Stimulated activated naive CD8-positive, alpha-beta T cell treated with anti-CD3 and anti-CD28 coated beads, Interleukin-15, amount 100 ng/mL, for 72 hours (primary cell): ENCODE measurements around the gene ATP7B.
"Not testable (repeated sequence)": the region's sequence is repeated elsewhere in the genome, so short reads cannot be mapped to it uniquely, and the experiment has no call there.

Experiments
- ATAC-seq: fragments of 150-1000 bp; cut with Tn5 transposase; 2 replicates; pipeline ENCODE4 v1.10.0; 2021; ENCODE audit warnings: mild to moderate bottlenecking, moderate library complexity
- DNase-seq, 2 donors: peaks; one replicate each; pipeline ENCODE4 v3.0.0; 2021 to 2022
- H3K27ac Mint-ChIP-seq, 2 donors: one replicate each; pipeline ENCODE4 v1.8.0; 2022; ENCODE audit warnings: mild to moderate bottlenecking in 2 of 2, mixed read lengths in 2 of 2, moderate library complexity in 2 of 2
- H3K27me3 Mint-ChIP-seq: one replicate; pipeline ENCODE4 v1.8.0; 2022; ENCODE audit warnings: mixed read lengths
- H3K4me1 Mint-ChIP-seq: one replicate; pipeline ENCODE4 v1.8.0; 2022; ENCODE audit warnings: mild to moderate bottlenecking, mixed read lengths
- H3K4me3 Mint-ChIP-seq, 2 donors: one replicate each; pipeline ENCODE4 v1.8.0; 2022; ENCODE audit warnings: mild to moderate bottlenecking in 2 of 2, mixed read lengths in 2 of 2, moderate library complexity in 1 of 2
- H3K9me3 Mint-ChIP-seq, 2 donors: one replicate each; pipeline ENCODE4 v1.8.0; 2022; ENCODE audit warnings: mixed read lengths in 2 of 2

ATP7B gene

DNA sequence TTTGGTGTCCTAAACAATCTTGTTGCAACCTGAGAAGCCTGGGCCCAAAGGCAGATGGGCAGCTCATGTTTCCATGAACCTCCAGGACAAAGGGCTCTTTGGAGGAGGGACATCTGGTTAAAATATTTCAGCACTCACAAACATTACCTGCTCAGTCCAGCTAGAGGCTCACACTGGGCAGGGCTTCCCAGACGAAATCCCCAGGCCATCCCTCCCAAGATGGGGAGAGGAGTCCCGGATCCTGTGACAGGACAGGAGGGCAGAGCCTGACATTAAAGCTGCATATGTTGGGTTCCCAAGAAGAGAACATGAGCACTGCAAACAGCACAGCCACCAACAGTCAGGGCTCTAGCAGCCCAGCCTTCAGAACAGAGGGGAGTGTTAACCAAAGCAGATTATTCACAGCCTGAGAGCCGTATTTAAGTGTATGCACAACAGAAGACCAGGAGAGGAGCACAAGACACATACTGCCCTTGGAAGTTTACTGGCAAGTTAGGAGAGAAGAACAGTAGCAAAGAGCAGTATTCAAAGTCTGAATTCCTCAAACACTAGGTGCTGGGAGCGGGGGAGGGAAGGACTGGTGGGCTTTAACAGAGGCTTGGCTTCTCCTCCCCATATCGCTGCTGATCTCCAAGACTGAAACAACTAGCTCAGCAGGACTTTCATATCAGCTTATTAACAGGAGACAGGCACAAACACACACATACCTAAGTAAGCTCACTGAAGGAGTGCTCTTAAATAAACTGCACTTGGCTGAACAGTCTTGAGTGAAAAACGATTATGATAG lies 12.3 kb downstream of the ATP7B start:
- DNase-seq = no peak
- no peaks in the 10 kb centered on the region for H3K9me3 Mint-ChIP-seq
- H3K27me3 Mint-ChIP-seq = peaks cover 10% of the 10 kb centered on the region
- H3K4me1 Mint-ChIP-seq = no peaks in the 10 kb centered on the region
- H3K4me3 Mint-ChIP-seq = no peak overlapping the region
- no peak for ATAC-seq
- no peak overlapping the region for H3K27ac Mint-ChIP-seq

DNA sequence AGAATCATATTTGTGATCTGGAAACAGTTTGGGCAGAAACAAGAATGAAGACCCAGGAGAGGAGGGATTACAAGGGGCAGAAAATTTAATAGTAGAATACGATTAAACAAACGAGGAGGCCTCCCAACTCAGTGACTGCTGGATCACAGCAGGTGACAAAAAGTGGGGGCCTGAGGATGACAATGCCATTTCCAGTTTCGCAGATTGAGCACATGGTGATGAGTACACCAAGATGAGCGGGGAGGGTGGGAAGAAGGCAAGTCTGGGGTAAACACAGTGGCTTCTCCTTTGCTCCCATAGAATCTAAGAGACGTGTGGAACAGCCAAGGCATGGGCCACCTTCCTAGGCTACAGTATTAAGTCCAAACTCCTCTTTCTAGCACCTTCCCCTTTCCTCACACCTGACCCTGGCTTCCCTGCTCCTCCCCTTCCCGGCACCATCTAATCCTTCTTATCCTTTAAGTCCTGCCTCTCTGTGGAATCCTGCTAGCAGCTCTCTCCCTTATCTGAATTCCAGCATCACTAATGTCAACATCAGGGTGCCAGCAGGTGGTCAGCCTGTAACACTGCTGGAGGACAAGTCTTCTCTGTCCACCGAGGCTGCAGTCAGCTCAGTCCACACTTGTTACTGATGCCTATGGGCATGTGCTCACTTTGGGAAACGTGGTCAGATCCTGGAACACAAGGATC lies 13.5 kb downstream of the ATP7B start:
- Mint-ChIP-seq H3K27me3 (peaks cover 10% of the 10 kb centered on the region), H3K4me1 (no peaks in the 10 kb centered on the region), H3K27ac (no peak overlapping the region), H3K4me3 (no peak overlapping the region), H3K9me3 (no peaks in the 10 kb centered on the region)
- ATAC-seq (no peak), DNase-seq (no peak)

GRCh38 chr13:51997186-51997585 lies 14.1 kb downstream of the ATP7B start:
- DNase-seq (no peak), ATAC-seq (no peak)
- peaks cover 10% of the 10 kb centered on the region for H3K27me3 Mint-ChIP-seq
- H3K4me1 Mint-ChIP-seq = no peaks in the 10 kb centered on the region
- H3K9me3 Mint-ChIP-seq = no peaks in the 10 kb centered on the region
- H3K27ac Mint-ChIP-seq = no peak overlapping the region
- H3K4me3 Mint-ChIP-seq = no peak overlapping the region

DNA sequence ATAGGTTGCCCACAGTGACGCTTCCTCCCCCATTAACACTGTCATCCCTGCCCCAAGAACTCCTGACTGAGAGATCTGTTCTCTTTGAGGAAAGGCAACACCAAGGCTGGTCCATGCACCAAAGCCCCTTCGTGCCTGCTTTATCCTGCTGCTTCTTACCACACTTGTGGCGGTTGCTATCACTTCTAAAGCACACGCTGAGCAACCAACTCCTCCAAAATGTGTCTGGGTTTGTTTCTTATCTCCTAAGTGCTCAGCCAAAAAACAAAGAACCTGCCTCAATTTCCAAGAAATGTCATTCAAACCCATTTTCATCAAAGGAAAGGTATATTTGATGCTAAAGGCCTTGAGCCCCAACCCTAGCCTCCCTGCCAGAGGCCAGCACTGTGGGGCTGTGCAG lies 14.6 kb downstream of the ATP7B start:
- no peak overlapping the region for H3K27ac Mint-ChIP-seq
- no peaks in the 10 kb centered on the region for H3K4me1 Mint-ChIP-seq
- no peak overlapping the region for H3K4me3 Mint-ChIP-seq
- H3K27me3 Mint-ChIP-seq = peaks cover 10% of the 10 kb centered on the region
- ATAC-seq = no peak
- H3K9me3 Mint-ChIP-seq = no peaks in the 10 kb centered on the region
- no peak for DNase-seq

DNA sequence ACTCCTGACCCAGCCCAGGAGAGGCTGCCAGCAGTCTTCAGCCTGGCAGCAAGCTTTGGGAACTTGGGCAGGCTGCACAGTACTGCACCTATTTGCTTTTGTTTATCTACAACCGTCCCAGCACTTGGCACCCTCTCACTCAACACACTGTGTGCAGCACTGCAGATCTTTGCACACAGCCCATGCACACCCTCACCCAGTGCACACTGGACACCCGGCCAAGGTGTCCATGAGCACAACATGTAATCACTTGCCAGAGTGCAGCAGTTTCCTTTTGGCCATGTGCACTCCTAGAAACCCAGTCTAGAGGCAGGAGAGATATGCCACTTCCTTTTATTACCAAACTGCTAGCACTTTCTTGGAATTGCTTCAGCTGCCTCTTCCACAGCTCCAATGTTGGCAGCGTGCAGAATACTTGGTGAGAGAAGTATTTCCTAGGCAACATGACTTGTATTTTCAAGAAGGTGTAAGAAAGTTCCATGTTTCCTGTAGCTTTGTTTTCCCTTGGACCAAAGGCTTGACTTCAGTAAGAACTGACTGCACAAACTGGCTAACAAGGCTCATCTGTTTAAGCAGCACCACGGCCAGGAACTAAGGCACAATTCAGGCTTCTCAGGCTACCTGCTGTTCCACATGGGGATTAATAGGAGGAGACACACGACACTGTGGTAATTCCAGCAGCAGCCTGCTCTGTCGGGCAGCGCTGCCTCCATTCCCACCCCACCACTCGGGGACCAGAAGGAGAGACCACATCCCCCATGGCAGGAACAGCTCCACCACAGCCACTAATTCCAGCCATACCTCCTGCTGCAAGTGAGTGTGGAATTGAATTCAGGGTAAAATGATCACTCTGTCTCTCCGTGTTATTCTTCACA lies 15.3 kb downstream of the ATP7B start:
- DNase-seq = no peak
- no peaks in the 10 kb centered on the region for H3K4me1 Mint-ChIP-seq
- ATAC-seq = no peak
- H3K4me3 Mint-ChIP-seq = no peak overlapping the region
- H3K27me3 Mint-ChIP-seq = peaks cover 10% of the 10 kb centered on the region
- no peaks in the 10 kb centered on the region for H3K9me3 Mint-ChIP-seq
- H3K27ac Mint-ChIP-seq = no peak overlapping the region

DNA sequence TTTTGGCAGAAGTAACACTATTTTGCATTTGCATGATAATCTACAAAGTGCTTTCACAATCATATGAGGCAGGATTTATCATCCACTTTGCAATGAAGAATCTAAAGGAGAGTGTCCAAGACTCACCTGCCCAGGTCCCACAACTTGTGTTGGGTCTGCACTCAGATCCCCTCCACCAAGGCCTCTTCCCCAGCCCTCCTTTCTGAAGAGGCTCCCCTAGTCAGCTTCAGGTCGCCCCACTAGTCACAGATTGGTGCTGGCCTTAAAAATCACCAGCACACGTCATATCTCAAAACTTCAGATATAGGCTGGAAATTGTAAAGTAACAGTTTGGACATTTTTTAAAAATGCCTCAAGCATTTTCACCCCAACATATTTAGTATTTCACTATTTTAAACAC lies 17.5 kb downstream of the ATP7B start:
- H3K4me1 Mint-ChIP-seq = no peaks in the 10 kb centered on the region
- no peaks in the 10 kb centered on the region for H3K27me3 Mint-ChIP-seq
- H3K27ac Mint-ChIP-seq = no peak overlapping the region
- ATAC-seq (no peak), DNase-seq (no peak)
- no peaks in the 10 kb centered on the region for H3K9me3 Mint-ChIP-seq
- H3K4me3 Mint-ChIP-seq = no peak overlapping the region

GRCh38 chr13:51988988-51989618 lies 22.1 kb downstream of the ATP7B start:
- Mint-ChIP-seq H3K9me3 (peaks cover 0 to 12% of the 10 kb centered on the region in 2 donors), H3K27me3 (peaks cover 7% of the 10 kb centered on the region), H3K4me1 (no peaks in the 10 kb centered on the region), H3K27ac (no peak overlapping the region), H3K4me3 (no peak overlapping the region)
- ATAC-seq (no peak), DNase-seq (no peak)

GRCh38 chr13:51984904-51985303 lies 26.3 kb downstream of the ATP7B start:
- DNase-seq = not testable (repeated sequence)

DNA sequence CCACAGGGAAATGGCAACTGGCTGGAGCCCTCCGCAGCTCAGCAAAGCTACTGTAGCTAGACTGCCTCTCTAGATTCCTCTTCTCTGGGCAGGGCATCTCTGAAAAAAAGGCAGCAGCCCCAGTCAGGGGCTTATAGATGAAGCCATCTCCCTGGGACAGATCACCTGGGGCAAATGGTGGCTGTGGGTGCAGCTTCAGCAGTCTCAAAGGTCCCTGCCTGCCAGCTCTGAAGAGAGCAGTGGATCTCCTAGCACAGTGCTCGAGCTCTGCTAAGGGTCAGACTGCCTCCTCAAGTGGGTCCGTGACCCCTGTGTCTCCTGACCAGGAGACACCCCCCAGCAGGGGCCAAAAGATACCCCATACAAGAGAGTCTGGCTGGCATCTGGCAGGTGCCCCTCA lies 28.0 kb downstream of the ATP7B start:
- H3K27me3 Mint-ChIP-seq, ATAC-seq, H3K4me3 Mint-ChIP-seq, H3K4me1 Mint-ChIP-seq, H3K27ac Mint-ChIP-seq, DNase-seq: not testable (repeated sequence)
- peaks cover 0 to 12% of the 10 kb centered on the region in 2 donors for H3K9me3 Mint-ChIP-seq

More at GRCh38 chr13:51984904-51985303, 26.3 kb downstream of the ATP7B start:
- H3K4me3 Mint-ChIP-seq, H3K4me1 Mint-ChIP-seq, H3K27ac Mint-ChIP-seq, ATAC-seq, H3K27me3 Mint-ChIP-seq: not testable (repeated sequence)
- peaks cover 0 to 12% of the 10 kb centered on the region in 2 donors for H3K9me3 Mint-ChIP-seq

DNA sequence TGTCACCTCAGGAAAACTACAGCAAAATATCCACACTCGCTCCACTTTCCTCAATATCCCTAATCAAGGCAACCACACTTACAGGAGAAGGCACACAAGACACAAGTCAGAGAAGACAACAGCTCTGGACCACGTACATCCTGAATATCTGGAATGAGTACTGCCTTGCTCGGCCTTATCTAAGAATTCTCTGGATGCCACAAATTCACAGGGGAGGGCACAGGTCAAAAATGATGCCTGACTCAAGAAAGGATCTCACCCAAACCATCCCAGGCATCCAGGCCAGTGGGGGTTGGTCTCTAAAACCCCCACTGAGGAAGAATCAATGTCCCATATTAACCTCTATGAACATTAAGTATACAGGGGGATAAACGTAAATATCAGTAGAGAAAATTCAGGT lies 29.9 kb downstream of the ATP7B start:
- H3K4me3 Mint-ChIP-seq = no peak overlapping the region
- no peak for DNase-seq

DNA sequence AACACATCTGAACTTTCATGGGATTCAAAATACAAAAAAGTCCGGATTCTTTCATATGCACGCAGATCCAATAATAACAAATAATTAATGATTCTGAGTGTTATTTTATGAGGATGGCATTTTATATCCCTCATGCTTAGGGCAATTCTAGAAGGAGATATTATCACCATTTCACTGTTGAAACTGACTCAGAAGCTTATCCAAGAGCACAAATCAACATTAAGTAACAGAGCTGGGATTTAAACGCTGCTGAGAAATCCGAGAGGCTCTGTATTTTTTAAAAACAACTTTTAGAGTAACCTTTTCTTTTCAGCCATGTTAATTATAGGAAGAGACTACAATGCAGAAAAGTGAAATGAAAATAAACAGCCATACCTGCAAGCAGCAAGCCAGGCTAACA lies 30.3 kb downstream of the ATP7B start:
- DNase-seq = no peak
- no peak overlapping the region for H3K27ac Mint-ChIP-seq
- ATAC-seq = no peak
- H3K4me1 Mint-ChIP-seq = no peaks in the 10 kb centered on the region
- H3K4me3 Mint-ChIP-seq = no peak overlapping the region
- H3K27me3 Mint-ChIP-seq = no peaks in the 10 kb centered on the region
- no peaks in the 10 kb centered on the region for H3K9me3 Mint-ChIP-seq

More for the DNA sequence above, 29.9 kb downstream of the ATP7B start:
- Mint-ChIP-seq H3K27me3 (peaks cover under 1% of the 10 kb centered on the region), H3K27ac (no peak overlapping the region), H3K4me1 (no peaks in the 10 kb centered on the region), H3K9me3 (no peaks in the 10 kb centered on the region)
- ATAC-seq = no peak

- ATAC-seq = no peak
- Mint-ChIP-seq H3K9me3 (no peaks in the 10 kb centered on the region), H3K4me1 (no peaks in the 10 kb centered on the region), H3K27ac (no peak overlapping the region), H3K27me3 (no peaks in the 10 kb centered on the region), H3K4me3 (no peak overlapping the region)
- DNase-seq = no peak
Measured at GRCh38 chr13:51978796-51979556, 32.3 kb downstream of the ATP7B start.

GRCh38 chr13:51977625-51978024 lies 33.6 kb downstream of the ATP7B start:
- H3K27ac Mint-ChIP-seq = no peak overlapping the region
- no peak for ATAC-seq
- H3K4me3 Mint-ChIP-seq = no peak overlapping the region
- no peaks in the 10 kb centered on the region for H3K9me3 Mint-ChIP-seq
- no peaks in the 10 kb centered on the region for H3K4me1 Mint-ChIP-seq
- H3K27me3 Mint-ChIP-seq = no peaks in the 10 kb centered on the region
- no peak for DNase-seq

DNA sequence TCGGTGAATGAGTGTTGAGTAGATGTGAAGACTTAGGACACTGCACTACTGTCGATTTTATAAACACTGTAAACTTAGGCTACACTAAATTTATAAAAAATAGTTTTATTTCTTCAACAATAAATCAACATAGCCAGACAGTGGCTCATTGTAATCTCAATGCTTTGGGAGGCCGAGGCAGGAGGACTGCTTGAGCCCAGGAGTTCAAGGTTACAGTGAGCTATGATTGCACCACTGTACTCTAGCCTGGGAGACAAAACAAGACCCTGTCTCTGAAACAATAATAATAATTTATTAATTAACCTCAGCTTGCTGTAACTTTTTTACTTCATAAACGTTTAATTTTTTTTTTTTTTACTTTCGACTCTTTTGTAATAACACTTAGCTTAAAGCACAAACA lies 34.4 kb downstream of the ATP7B start:
- Mint-ChIP-seq H3K4me3 (no peak overlapping the region), H3K27me3 (no peaks in the 10 kb centered on the region), H3K4me1 (no peaks in the 10 kb centered on the region), H3K27ac (no peak overlapping the region), H3K9me3 (no peaks in the 10 kb centered on the region)
- no peak for ATAC-seq
- DNase-seq = no peak

- H3K4me3 Mint-ChIP-seq = no peak overlapping the region
- no peaks in the 10 kb centered on the region for H3K9me3 Mint-ChIP-seq
- no peaks in the 10 kb centered on the region for H3K27me3 Mint-ChIP-seq
- no peak for DNase-seq
- H3K4me1 Mint-ChIP-seq = no peaks in the 10 kb centered on the region
- ATAC-seq = peak; percentile 74
- H3K27ac Mint-ChIP-seq = no peak overlapping the region
Measured at GRCh38 chr13:51976423-51976822, 34.8 kb downstream of the ATP7B start.
